HG03460 (cell line): ENCODE data around the gene IFFO2.

Experiments used
- ATAC-seq: cut with Tn5 transposase; IDR thresholded peaks from one replicate; pipeline ENCODE4 v1.9.1; 2021; ENCODE audit not compliant: unreplicated experiment

The IFFO2 gene

DNA sequence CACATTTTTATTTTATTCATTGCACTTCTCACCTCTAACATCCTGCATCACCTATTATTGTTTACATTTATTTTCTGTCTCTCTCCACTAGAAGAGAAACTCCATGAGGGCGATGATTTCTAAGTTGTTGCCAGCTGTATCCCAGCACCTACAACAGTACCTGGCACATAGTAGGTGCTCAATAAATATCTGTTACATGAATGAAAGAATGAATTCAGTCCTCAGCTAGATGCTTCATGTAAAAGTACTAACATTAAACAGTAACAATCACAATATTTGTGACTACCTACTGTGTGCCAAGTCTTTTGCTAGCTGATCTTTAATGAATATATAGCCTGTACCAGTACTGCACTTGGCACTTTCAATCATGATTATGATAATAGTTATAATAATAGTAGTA, 100.0 kb downstream of the IFFO2 start:
- ATAC-seq: no peak

DNA sequence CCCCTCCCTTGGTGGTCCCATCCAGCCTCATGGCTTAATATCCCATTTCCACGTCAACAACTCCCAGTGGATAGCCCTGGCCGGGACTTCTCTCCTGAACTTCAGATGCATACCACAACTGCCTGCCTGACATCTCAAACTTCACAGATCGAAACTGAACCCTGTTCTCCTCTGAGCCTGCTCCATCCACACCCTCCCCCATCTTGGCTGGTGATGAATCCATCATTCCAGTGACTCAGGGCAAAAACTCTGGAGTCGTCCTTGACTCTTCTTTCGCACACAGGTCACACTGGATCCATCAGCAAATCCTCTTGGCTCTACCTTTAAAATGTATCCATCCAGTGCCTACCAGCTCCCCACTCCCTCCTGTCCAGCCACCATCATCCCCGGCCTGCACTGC, 100.9 kb downstream of the IFFO2 start:
- no peak for ATAC-seq

DNA sequence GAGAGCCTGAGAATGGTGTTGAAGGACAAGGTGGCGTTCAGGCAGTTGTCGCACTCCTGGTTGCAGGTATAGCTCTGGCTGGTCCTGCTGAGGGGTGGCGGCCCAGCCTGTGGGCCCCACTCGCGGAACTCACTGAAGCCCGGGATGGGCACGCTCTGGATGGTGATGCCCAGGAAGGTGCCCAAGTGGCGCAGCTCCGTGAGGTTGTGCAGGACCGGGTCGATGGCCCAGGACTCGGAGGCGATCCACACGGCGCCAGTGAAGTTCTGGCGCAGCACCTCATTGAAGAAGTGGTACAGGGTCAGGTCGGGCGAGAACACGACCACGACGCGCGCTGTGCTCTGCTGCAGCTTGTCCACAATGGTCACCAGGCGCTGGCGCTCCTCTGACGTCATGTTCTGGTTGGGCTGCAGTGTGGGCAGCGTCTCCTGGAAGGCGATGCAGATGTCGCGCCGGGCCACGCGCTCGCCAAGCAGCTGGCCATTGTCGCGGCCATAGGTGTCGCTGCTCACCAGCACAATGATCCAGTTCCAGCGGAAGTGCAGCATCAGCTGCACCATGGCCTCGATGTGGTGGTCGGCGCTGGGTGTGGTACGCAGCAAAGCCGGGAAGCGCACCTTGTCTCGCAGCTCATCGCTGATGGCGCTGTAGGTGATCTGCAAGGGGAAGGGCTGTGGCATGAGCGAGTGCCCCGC, 102.0 kb downstream of the IFFO2 start:
- ATAC-seq: no peak
